CD4-positive, alpha-beta T cell treated with Interleukin-1 beta for 1 hour (primary cell): ENCODE measurements around the gene FLCN.
"Not testable (repeated sequence)": the region's sequence is repeated elsewhere in the genome, so short reads cannot be mapped to it uniquely, and the experiment has no call there.

Experiments
- DNase-seq, 2 donors: peaks; one replicate each; pipeline ENCODE4 v3.0.0-alpha.2; 2020 to 2022

FLCN gene, protein sequence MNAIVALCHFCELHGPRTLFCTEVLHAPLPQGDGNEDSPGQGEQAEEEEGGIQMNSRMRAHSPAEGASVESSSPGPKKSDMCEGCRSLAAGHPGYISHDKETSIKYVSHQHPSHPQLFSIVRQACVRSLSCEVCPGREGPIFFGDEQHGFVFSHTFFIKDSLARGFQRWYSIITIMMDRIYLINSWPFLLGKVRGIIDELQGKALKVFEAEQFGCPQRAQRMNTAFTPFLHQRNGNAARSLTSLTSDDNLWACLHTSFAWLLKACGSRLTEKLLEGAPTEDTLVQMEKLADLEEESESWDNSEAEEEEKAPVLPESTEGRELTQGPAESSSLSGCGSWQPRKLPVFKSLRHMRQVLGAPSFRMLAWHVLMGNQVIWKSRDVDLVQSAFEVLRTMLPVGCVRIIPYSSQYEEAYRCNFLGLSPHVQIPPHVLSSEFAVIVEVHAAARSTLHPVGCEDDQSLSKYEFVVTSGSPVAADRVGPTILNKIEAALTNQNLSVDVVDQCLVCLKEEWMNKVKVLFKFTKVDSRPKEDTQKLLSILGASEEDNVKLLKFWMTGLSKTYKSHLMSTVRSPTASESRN

DNA sequence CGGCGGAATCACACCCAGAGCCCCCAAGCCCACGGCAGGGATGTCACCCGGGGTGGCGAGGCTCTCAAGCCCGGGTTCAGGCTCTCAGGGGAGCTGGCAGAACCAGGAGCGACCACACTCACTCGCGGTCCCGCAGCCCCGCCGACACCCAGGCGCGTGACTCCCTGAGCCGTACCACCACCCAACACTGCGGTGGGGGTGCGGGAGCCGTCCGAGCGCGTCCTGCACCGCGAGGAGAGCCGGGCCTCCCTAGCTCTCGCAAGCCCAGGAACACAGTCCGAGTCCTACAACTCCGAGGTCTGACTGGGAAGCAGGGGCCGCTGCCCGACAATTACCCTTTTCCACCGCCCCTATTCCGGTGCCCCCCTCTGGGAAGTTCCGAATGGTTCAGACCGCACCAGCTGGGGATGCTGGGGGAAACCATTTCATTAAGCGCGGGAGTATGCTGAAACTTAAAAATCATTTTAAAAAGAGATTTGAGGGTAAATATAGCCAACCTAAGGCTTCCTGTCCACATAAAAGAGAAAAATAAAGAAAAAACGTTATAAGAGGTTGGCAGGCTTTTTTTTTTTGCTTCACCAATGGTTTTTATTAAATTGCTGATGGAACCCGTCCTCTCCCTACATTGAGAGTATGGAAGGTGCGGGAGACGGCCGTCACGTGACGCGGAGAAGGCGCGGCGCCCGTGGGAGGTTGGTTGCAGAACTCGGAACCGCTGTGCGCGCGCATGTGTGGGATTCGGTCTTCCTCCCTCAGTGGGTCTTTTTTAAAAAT lies at the start of gene FLCN:
Gene FLCN (minus strand): TSS at position 143 of the 774 bp plus-strand sequence. CDS start 9,031 bp downstream, outside the sequence.
- DNase-seq, result peak; percentile 89

DNA sequence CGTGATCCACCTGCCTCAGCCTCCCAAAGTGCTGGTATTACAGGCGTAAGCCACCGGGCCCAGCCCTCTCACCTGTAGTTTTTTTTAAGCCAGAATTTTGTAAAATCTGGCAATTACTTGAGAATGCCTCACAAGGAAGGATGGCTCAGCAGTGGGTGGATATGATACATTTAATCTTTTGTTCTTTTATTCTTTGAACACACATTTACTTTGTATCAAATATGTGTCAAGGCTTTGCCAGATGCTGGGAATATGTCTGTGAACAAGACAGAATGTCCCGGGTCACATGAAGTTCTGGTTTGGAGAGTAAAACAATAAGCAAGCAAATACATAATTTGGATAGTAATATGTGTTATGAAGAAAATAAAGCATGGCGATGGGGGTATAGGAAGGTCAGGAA lies 49.0 kb upstream of the FLCN start:
- DNase-seq, result no peak

DNA sequence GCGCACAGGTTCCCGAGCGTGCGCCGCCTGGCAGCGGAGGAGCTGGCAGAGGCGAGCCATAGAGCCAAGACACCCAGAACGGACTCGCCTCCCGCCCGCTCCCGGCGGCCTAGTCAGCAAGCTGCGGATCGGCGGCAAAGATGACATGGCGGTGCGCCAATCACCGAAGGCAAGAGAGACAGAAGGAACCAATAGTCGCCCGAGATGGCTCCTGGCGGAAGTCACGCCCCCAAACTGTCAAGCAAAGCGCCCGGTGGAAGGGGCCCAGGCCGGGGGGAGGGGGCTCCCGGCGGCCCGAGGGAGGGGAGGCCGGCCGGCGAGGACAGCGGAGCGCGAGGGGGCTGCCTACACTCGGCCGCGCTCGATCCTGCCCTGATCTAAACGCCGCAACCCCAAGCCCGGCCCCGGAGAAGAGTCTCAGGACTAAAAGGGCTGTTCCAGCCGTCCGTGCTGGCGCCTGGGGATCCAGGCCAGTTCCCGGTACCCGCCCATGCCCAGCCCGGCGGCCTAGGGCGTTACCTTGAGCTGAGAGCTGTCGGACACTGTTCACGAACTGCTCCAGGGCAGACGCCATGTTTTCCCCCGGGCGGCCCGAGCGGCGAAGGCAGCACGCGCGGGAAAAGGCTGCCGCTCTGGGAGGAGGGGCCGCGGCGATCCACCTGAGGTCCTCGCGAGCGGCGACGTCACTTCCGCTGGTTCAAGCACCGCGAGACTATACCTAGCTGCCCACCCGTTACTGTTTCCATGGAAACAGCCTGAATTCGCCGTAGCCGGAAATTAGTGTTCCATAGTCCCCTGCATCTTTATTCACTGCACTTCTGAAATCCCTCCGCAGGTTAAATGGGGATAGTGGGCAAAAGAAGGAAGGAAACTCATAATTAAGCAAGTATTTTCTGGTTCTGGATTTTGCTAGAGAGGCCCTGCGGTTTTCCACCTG lies 43.9 kb upstream of the FLCN start, which contains the start of gene COPS3:
Gene COPS3 (minus strand): TSS at position 634 of the 937 bp plus-strand sequence. CDS start 60 bp downstream, at position 574.
- peak; percentile 97 for DNase-seq

DNA sequence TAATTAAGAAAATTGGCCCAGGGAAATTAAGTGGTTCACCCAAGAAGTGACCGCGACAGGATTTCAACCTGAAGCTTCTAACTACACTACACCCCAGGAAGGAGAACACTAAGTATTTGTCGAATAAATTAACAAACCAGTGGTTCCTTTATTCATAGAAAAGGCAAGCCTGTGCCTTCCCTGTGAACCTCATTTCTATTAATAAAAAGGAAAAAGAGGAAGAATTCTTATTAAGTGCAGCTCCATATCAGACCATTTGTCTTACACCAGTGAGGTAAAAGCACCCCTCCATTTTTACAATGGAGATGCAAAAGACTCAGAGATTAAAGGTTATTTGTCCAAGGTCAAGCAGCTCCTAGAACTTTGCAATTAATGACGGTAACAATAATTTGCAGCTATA lies 42.3 kb upstream of the FLCN start:
- DNase-seq, result no peak

DNA sequence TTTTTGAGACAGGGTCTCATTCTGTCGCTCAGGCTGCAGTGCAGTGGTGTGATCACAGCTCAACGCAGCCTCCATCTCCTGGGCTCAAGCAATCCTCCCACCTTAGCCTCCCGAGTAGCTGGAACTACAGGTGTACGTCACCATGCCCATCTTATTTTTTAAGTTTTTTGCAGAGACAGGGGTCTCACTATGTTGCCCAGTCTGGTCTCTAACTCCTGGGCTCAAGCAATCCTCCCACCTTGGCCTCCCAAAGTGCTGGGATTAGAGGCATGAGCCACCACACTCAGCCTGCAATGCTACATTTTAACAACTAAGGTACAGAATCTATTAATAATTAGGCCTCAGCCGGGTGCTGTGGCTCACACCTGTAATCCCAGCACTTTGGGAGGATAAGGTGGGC lies 40.5 kb upstream of the FLCN start:
- not testable (repeated sequence) for DNase-seq

DNA sequence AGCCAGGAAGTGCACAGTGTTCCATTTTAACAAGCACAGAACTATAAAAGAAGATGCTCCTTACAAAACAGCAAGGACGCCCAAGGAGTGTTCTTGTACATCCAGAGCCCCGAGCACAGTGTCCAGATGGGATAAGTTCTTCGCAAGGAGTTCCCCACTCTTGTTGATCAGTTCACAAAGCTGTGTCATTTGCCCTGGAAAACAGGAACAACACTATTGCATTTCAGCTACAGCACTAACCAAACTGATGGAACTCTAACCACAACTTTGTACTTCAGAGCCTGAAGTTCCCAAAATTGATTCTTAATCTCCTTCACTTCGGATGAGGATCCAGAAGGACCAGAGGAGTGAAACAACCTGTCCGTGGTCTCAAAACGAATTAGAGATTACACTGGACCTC lies 39.0 kb upstream of the FLCN start:
- DNase-seq, result no peak

DNA sequence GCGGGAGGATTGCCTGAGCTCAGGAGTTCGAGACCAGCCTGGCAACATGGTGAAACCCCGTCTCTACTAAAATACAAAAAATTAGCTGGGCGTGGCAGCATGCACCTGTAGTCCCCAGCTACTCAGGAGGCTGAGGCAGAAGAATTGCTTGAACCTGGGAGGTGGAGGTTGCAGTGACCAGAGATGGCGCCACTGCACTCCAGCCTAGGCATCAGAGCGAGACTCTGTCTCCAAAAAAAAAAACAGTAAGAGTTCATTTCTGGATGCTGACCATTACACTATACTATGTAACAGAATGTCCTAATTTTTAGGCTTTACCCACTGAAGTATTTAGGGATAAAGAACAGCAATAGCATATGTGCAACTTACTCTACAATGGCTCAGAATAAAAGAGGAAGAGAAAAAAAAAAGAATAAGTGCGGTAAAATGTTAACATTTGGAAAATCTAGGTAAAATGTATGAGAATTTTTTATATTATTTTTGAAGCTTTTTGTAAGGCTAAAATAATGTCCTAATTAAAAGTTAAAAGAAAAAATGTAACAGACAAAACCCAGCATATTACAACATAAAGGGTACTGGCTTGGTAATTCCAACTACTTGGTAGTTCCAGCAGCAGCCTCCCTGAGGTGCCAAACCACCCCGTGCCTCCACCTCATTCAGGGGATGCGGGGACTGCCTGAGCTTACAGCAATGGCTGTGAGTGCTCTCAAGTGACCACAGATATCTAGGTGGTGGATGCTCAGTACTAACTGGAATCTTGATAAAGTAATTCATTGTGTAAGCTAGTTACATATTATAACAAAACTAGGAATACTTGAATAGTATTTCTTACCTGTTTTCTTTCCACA lies 33.2 kb upstream of the FLCN start:
- peak; percentile 8 to 17 for DNase-seq

DNA sequence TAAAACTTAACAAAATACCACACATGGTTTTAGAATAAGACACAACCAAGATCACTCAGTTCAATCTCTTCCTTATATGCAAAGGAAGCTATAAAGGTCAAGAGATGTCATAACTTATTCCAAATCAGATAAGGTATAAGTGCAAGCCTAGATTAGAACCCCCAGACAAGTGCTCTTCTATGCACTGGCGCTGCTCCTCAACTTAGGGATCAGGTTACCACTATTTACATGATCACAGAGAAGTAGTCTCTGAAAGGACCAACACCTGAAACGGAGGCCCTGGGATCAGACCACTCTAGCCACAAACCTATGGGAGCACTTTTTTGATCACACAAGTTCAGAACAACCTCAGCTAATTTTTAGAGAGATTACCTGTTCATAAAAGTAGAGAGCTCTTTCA lies 27.5 kb upstream of the FLCN start:
- DNase-seq, result no peak

DNA sequence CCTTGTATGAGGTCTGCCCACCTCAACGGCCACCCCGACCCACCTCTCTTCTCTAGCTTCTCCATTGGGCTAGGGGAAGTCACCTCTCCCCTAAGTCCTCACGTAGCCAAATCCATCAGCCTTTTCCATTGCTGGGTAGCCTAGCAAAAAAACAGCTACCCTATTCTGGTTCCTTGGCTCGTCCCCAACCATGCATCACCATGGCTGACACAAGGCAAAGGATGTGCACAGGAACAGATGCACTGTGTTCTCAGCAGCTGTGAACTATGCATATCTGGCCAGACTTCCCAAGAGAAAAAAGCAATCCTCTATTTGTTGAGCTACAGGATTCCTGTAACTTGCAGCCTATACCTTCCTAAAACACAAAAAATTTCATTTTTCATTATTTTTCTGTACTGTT lies 22.0 kb upstream of the FLCN start:
- no peak for DNase-seq

DNA sequence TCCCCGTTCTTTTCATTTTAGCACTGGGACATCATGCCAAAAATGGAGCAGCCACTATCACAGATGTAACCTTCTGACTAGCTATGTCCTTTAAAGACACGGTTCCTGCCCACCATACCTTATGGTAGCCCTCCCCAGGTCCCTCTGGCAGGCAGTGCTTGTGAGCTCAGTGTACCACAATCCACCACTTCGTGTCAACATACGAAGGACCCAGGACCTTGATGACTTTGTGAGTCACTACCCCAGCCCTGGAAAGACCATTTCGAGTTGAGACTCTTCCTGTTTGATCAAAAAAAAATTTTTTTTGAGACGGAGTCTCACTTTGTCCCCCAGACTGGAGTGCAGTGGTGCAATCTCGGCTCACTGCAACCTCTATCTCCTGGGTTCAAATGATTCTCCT lies 21.0 kb upstream of the FLCN start:
- no peak for DNase-seq

DNA sequence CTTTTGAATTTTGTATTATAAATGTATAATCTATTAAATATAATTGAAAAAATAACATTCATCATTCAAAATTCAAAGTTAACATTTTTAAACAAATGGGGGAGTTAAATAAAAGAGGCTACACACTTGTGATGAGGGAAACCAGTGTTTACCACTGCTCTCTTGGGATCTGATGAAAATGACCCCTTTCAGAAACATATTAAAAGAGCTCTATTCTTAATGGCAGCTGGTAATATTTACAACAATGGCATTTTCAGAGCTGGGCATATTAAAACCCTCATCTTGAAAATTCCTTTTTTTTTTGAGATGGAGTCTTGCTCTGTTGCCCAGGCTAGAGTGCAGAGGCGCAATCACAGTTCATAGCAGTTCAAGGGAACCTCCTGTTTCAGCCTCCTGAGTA lies 19.3 kb upstream of the FLCN start:
- DNase-seq, result no peak

DNA sequence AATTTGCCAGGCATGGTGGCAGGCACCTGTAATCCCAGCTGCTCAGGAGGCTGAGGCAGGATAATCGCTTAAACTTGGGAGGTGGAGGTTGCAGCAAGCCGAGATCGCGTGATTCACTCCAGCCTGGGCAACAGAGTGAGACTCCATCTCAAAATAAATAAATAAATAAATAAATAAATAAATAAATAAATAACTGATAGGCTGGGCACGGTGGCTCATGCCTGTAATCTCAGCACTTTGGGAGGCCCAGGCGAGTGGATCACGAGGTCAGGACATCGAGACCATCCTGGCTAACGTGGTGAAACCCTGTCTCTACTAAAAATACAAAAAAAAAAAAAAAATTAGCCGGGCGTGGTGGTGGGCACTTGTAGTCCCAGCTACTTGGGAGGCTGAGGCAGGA lies 18.7 kb upstream of the FLCN start:
- not testable (repeated sequence) for DNase-seq

DNA sequence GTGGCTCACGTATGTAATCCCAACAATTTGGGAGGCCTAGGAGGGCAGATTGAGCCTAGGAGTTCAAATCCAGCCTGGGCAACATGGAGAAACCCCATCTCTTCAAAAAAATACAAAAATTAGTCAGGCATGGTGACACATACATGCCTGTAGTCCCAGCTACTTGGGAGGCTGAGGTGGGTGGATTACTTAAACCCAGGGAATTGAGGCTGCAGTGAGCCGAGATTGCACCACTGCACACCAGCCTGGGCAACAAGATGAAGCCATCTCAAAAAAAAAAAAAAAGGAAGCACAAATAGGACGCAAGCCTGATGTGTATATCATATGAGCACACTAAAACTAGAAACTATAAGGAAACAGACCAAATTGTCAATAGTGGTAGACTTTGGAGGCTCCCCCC lies 17.1 kb upstream of the FLCN start:
- DNase-seq, result no peak

DNA sequence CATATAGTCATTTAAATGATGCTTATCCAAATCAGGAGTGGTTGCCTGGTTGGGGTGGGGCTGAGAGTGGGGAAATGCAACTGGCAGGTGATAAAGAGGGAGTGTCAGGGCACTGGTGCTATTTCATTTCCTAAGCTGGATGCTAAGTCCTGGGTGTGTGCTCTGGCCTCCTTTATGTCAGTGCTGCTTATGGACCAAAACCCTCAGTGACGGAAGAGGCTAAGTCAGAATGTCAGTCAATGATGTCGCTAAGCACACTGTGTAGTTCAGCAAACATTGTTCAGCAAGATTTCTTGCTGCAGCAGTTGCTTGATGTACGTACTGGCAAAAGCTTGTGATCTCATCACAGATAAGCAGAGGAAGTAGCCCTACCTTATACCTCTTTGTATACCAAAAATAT lies 16.4 kb upstream of the FLCN start:
- DNase-seq, result no peak

DNA sequence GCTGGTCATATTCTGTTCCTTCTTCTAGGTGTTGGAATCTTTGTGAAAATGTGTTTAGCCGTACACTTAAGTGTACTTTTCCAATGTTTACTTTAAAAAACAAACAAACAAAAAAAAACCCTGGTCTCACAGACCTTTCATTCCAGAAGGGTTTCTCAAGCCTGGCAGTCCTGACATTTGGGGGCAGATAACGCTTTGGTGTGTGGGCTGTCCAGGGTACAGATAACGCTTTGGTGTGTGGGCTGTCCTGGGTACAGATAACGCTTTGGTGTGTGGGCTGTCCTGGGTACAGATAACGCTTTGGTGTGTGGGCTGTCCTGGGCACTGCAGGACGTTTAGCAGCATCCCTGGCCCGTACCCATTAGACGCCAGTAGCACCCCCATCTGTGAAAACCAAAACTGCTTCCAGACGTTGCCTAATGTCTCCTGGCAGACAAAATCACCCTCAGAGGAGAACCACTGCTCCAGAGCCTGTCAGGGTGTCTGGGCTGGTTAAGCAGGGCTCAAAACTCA lies 15.2 kb upstream of the FLCN start:
- no peak for DNase-seq

DNA sequence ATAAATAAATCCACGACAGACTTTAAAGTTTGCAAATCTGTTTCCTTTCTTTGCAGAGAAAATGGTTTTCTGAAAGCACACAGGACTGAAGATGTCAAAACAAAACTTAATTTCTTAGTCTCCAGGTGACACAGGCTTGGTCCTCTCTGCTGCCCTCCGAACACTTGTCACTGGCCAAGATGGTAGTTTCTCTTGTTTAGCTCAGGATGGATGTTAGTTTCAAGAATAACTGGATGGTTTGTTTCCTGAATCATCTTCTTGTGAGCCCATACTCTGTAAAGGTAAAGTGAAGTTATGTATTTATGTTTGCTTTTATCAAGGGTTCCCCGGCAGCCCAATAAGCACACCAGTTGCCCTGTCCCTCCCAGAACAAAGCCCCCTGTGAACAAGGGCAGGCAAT lies 9.9 kb upstream of the FLCN start:
- DNase-seq, result no peak

DNA sequence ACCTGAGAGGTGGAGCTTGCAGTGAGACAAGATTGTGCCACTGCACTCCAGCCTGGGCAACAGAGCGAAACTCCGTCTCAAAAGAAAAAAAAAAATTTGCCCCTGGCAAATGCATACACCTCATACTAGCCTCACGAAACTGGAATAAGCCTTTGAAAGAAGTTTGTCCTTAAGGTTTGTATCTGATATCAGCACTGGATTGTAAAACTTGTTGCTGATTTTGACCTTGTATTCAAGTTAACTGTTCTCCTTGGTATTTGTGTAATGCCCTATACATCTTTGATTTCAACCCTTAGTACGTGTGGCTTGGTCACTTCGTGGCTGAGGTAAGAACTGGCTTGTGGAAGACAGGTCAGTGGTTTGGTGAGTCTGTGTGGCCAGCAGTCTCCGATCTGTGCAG lies 6.2 kb upstream of the FLCN start:
- DNase-seq, result no peak

DNA sequence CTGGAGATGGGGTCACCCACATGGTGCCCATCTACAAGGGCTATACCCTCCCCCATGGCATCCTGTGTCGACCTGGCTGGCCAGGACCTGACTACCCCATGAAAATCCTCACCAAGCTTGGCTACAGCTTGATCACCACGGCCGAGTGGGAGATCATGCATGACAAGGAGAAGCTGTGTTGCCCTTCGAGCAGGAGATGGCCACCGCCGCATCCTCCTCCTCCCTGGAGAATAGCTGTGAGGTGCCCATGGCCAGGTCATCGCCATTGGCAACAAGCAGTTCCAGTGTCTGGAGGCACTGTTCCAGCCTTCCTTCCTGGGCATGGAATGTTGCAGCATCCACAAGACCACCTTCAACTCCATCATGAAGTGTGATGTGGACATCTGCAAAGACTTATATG lies 5.3 kb upstream of the FLCN start:
- no peak for DNase-seq

DNA sequence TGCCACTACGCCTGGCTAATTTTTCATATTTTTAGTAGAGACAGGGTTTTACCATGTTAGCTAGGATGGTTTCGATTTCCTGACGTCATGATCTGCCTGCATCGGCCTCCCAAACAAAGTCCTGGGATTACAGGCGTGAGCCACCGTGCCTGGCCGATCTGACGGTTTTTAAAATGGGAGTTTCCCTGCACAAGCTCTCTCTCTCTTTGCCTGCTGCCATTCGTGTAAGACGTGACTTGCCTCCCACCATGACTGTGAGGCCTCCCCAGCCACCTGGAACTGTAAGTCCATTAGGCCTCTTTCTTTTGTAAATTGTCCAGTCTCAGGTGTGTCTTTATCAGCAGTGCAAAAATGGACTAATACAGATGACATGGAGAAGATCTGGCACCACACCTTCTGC lies 4.7 kb upstream of the FLCN start:
- DNase-seq, result no peak

DNA sequence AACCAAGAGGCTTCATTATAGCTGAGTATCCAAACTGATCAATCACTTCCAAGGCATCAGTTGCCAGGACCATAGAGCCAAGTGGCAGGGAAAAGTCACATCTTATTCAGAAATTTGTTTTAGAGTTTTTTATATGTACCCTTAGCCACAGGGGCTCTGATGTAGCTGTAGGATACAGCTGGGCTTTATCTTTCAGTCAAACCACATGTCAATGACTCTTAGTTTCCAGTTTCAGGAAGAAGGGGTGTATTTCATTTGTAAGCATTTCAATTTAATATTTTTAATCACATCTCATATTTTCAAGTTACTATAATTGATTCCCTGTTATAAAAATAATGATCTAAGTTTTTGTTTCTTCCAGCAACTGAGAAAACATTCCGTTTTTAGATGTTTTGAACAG lies 2.9 kb upstream of the FLCN start:
- DNase-seq, result no peak

DNA sequence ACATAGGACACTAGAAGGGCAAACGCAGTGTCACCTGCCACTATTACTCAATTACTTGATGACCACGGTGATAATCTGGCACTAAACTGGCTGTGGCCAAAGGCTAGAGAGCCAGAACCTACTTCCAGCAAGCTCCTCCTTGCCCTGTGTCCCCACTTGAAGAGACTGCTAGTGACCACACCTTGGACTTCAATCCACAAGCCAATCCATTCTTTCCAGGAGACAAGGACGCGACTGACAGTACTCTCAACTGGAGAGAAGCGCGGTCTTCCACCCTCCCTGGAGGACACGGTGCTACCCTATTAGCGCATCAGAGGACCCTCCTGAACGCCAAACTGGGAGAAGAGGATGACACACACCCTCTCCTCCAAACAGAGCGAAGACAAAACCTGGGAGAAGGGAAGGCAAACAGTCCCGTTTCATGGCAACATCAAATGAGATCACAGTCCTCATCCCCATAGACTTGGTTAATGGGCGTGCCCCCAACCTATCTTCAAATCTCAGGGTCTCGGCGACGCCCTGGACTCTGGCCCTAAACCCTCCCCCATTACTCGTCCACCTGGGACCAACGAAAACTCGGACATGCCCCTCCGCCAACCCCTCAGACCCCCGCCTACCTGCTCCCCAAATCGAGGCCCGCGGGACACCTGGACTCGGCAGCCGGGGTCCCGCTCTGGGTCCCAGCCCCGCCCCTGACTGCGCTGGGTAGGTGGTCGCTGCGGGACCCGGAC lies 508 bp downstream of the FLCN start:
- no peak for DNase-seq
